GM12892 (cell line): ENCODE data around the gene CGNL1.

ENCODE experiments used
- DNase-seq: peaks from one replicate; pipeline ENCODE4 v3.0.0; 2011; ENCODE audit not compliant: insufficient read length
- FAIRE-seq: peaks from 2 replicates; lab custom pipeline; 2011; peaks lifted over from hg19 to GRCh38; lab: Jason Lieb, UNC
- POLR2A ChIP-seq: IDR thresholded peaks from 2 replicates; pipeline ENCODE4 v1.6.1; 2011; ENCODE audit warnings: low read depth, low read length, control low read depth
- POLR2AphosphoS5 ChIP-seq: IDR thresholded peaks from 2 replicates; pipeline ENCODE4 v1.6.1; 2011; ENCODE audit warnings: low read depth, low read length, control low read depth
- TAF1 ChIP-seq: IDR thresholded peaks from 2 replicates; pipeline ENCODE4 v1.6.1; 2011; ENCODE audit warnings: low read depth, mild to moderate bottlenecking, control low read depth, low read length, borderline replicate concordance

CGNL1 gene

DNA sequence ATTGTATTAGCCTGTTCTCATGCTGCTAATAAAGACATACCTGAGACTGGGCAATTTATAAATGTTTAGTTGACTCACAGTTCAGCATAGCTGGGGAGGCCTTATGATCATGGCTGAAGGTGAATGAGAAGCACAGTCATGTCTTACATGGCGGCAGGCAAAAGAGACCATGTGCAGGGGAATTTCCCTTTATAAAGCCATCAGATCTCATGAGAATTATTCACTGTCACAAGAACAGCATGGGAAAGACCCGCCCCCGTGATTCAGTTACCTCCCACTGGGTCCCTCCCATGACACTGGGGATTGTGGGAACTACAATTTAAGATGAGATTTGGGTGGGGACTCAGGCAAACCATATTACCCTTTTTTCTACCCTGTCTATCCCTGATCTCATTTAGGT is 163.9 kb downstream of the CGNL1 start:
- FAIRE-seq (no peak), DNase-seq (no peak)
- TF ChIP-seq POLR2A (no peak), POLR2AphosphoS5 (no peak), TAF1 (no peak)

DNA sequence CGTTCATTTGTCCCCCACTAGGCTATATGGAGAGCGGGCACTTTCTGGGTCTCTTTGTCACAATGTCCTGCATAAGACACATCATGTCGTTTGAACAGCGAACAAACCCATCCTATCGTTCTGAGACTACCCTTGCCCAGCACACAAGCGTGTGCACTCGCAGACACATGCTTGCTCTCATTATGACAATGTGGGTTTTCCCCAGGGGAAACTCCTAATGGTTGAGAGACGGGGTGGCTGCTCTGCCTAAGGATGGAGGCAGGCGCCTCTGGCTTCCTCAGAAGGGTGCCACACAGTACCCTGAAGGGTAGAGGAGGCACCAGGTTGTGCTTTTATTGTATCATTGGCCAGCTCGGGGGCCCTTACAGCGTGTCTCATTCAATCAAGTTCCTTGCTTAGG is 164.4 kb downstream of the CGNL1 start:
- FAIRE-seq, result peak; percentile 74
- DNase-seq, result peak; percentile 24
- no peak for TF ChIP-seq TAF1
- TF ChIP-seq POLR2A, result no peak

- DNase-seq (no peak), FAIRE-seq (peak; percentile 61)
- TF ChIP-seq POLR2AphosphoS5 (no peak), TAF1 (no peak), POLR2A (no peak)
Observed at GRCh38 chr15:57541271-57541670, 165.0 kb downstream of the CGNL1 start.

- FAIRE-seq (peak; percentile 87), DNase-seq (no peak)
- TF ChIP-seq POLR2A (no peak), POLR2AphosphoS5 (no peak), TAF1 (no peak)
Observed at GRCh38 chr15:57541805-57542504, 165.7 kb downstream of the CGNL1 start.

GRCh38 chr15:57542505-57542817 is 166.2 kb downstream of the CGNL1 start:
- FAIRE-seq (no peak), DNase-seq (no peak)
- TF ChIP-seq POLR2AphosphoS5 (no peak), TAF1 (no peak), POLR2A (no peak)

DNA sequence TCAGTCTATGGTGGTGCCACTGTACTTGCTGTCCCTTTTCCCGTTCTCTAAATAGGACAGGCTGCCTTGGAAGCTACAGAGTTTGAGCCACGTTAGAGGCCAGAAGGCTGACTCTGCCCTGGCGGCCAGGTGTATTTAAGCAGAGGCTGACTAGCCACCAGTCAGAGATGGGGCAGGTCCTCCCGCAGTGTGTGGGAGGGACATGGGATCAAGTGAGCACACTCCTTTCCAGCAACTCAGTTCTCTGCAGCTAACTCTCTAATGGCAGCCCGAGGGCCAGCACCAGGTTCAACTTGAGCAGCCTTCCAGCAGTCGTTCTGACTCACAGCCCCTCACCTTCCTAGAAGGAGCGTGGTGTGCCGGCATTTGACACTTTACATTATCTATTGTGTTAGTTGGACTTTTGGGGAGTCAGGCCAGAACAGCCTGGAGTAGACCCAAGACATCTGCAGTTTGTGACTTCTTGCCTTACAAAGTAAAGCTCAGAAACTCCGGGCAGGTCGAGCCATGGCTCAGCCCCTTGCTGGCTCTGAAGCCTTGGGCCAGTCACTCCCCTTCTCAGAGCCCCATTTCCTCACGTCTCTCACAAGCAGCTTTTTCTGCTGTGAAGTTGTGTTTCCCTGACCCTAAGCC is 168.7 kb downstream of the CGNL1 start:
- DNase-seq (no peak), FAIRE-seq (no peak)
- no peak for TF ChIP-seq POLR2AphosphoS5
- no peak for TF ChIP-seq POLR2A
- TF ChIP-seq TAF1, result no peak

- DNase-seq (no peak), FAIRE-seq (no peak)
- TF ChIP-seq POLR2AphosphoS5 (no peak), POLR2A (no peak), TAF1 (no peak)
Observed at GRCh38 chr15:57545995-57546394, 169.7 kb downstream of the CGNL1 start.

GRCh38 chr15:57547243-57547755 is 171.0 kb downstream of the CGNL1 start:
- TF ChIP-seq POLR2A, result no peak
- TF ChIP-seq POLR2AphosphoS5, result no peak
- no peak for TF ChIP-seq TAF1
- FAIRE-seq, result no peak

GRCh38 chr15:57548351-57548750 is 172.0 kb downstream of the CGNL1 start:
- FAIRE-seq, result no peak
- TF ChIP-seq TAF1 (no peak), POLR2A (no peak), POLR2AphosphoS5 (no peak)

More at GRCh38 chr15:57547243-57547755, 171.0 kb downstream of the CGNL1 start:
- DNase-seq, result no peak

DNA sequence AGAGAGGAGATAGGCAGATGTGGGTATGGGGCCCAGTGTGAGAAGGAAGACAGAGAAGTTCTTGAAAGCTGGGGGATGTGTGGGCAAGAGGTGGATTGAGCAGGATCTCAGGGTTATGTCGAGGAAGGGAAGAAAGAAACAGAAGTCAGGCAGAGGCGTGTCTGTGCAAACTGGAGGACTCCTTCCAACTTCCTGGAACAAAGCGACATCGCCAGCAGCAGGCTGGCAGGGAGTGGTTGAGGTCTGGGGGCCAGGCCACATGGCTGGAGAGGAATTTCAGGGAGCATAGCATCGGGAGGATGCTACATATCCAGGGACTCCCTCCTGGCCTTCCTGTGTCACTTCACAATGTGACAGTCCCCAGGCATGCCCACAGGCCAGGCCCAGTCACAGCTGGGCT is 172.5 kb downstream of the CGNL1 start:
- DNase-seq, result no peak

More at GRCh38 chr15:57548351-57548750, 172.0 kb downstream of the CGNL1 start:
- no peak for DNase-seq

GRCh38 chr15:57549935-57550334 is 173.6 kb downstream of the CGNL1 start:
- TF ChIP-seq POLR2AphosphoS5, result no peak
- no peak for TF ChIP-seq POLR2A
- TF ChIP-seq TAF1, result no peak
- DNase-seq, result no peak
- no peak for FAIRE-seq

More for the DNA sequence above, 172.5 kb downstream of the CGNL1 start:
- TF ChIP-seq POLR2A (no peak), POLR2AphosphoS5 (no peak)
- FAIRE-seq, result no peak

- no peak for FAIRE-seq
- no peak for DNase-seq
- no peak for TF ChIP-seq TAF1
- no peak for TF ChIP-seq POLR2A
- no peak for TF ChIP-seq POLR2AphosphoS5
Observed at GRCh38 chr15:57550640-57551039, 174.3 kb downstream of the CGNL1 start.
